HG02943 (cell line): Measurements from ENCODE around the gene CCDC57.
A peak's percentile ranks its signal among the peaks of the same experiment; 100 is the strongest.

Experiments
- ATAC-seq: cut with Tn5 transposase; IDR thresholded peaks from one replicate; pipeline ENCODE4 v1.9.1; 2021; ENCODE audit warnings: mild to moderate bottlenecking, low read depth, moderate library complexity; ENCODE audit not compliant: unreplicated experiment

CCDC57 gene

DNA sequence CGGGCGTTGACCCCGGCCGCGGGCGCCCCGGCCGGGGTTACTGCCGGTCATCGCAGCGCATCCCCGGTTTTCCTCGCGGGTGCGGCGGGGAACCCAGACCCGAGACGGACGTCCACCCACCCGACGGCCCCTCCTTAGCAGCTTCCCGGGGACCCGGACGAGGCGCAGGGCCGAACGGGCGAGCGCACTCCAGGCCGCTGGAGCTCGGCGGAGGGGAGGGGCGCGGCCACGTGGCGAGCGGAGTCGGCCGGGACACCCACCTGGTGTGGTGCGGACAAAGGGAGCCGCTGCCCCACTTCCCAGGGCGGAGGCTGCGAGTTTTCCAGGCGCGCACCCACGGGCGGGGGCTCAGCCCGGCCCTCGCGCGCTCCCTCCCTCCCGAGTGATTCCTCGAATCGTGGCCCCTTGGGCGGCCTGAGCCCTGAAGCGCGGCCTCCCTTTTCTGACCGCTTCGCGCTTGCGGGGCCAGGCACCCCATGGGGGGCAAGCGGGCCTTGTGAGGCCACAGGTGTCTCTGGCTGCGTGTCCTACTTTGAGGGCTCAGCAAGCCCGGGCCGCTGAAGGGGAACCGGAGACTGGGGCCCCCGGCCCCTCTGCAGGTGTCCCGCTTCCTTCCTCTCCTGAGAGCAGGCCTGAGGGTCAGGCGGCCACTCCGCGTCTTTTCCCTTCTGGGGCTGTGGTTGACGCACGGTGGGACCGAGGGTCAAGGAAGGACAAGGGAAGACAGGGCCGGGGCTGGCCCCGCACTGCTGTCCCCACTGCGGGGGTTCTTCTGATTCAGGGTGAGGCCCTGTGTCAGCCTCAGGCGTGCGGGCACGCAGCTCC is 113.5 kb downstream of the CCDC57 start:
- ATAC-seq = peak; percentile 12

- peak; percentile 62 for ATAC-seq
Measured at GRCh38 chr17:82098169-82098938, 114.3 kb downstream of the CCDC57 start, which contains the start of gene FASN. FASN (minus strand) TSS chr17:82098236; CDS start chr17:82096445, 1,791 bp downstream.

GRCh38 chr17:82097919-82098168 is 114.8 kb downstream of the CCDC57 start:
- no peak for ATAC-seq

DNA sequence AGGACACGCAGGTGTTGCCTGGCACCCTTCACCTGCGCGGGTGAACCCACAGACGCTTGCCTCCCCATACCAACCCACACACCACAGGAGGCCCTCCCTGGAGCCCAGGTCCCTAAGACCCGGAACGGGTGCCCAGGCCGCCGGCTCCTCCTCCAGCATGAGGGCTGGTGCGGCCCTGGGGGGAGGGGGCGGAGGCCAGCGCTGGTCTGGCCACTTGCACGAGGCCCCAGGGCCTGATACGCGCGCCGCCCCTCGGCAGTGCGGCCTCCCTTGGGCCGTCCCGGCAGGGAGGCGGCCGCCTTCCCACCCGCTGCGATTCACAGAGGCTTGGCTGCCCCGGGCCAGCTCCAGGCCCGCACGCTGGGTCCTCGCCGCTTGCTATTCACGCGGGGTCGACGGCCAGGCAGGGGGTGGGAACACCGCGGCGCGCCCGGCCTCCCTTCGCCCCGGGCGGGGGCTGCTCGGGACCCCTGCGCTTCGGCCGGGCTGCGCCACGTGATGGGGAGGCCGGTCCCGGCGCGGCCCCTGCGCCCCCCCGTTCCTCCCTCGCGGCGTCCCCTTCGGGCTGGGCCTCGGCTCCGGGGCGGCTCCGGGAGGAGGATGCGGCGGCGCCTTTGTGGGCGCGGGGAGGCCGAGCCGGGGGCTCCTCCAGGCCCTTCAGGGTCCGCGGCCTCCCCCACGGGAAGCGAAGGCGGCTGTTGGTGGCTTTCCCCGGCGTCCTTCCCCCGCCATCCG is 115.3 kb downstream of the CCDC57 start:
- ATAC-seq = no peak

DNA sequence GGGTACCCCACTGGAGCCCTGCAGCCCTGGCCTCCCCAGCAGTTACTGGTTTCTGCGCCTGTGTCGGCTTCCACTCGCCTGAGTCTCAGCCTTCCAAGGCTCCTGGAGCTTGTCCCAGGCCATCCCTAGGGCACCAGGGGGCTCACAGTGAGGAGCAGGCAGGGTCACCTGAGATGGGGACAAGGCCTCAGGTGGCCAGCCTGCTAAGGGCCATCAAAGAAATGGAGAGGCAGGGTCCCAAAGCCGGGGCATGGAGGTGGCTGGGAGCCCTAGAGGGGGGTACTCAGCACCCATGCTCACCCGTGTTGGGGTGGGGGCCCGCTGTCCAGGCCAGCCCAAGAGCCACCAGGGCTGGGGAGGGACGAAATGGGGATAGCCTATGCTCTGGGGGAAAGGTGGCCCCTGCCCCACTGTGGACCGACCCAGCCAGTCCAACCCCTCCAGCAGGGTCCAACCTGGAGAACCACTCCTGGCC is 115.9 kb downstream of the CCDC57 start:
- ATAC-seq = no peak

GRCh38 chr17:82095777-82096708 is 116.6 kb downstream of the CCDC57 start:
- no peak for ATAC-seq

- no peak for ATAC-seq
Measured at GRCh38 chr17:82094931-82095776, 117.5 kb downstream of the CCDC57 start.

GRCh38 chr17:82092995-82093751 is 119.5 kb downstream of the CCDC57 start:
- ATAC-seq = no peak

- ATAC-seq = no peak
Measured at GRCh38 chr17:82092628-82092994, 120.0 kb downstream of the CCDC57 start.

DNA sequence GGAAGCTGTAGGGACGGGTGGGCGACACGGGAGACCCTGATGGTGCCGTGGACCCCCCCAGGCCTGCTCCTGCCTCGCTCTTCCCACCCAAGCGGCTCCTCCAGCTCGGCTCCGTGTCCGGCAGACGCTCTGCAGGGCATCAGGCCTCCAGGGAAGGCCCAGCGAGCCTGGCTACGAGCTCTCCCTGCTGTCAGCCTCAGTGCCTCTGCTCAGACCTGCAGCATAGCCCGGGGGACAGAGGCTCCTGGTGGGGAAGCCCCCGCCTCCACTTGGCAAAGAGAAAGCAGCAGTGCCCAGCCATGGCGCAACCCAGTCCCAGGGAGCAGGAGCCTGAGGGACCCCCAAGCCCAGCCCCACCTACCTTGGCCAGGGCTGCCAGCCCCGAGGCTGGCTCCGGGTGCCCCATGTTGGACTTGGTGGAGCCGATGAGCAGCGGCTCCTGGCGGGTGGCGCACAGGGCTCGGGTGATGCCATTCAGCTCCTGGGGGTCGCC is 120.5 kb downstream of the CCDC57 start:
- ATAC-seq = no peak

DNA sequence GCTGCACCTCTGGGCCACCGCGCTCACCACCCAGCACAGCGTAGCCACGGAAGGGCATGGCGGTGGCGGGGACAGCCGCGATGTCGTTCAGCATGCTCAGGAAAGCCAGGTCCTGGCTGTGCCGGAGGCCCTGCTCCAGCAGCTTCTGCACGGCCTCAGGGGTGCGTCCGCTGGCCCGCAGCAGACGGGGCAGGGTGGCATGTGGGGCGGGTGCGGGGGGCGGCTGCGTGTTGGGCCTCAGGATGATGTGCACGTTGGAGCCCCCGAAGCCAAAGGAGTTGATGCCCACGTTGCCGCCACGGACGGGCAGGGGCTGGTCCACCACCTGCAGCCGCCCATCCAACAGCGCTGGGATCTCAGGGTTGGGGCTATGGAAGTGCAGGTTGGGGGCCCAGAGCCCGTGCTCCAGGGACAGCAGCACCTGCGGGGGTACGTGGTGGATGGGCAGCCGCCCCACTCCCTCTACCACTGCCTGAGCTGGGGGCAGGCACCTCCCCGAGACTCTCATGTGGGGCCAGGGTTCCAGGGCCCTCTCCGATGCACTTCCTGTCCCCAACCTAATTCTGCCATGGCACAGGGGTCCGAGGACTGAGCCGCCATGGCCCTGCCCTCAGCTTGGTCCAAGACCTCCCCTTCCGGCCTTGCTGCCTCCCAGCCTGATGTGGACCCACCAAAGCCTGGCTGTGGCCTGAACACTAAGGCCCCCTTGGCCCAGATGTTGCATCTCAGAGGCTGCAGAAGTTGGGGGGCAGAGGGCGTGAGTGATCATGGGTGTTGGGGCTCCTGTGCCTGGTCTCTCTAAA is 121.2 kb downstream of the CCDC57 start:
- ATAC-seq = no peak

- no peak for ATAC-seq
Measured at GRCh38 chr17:82090549-82091263, 121.9 kb downstream of the CCDC57 start.

DNA sequence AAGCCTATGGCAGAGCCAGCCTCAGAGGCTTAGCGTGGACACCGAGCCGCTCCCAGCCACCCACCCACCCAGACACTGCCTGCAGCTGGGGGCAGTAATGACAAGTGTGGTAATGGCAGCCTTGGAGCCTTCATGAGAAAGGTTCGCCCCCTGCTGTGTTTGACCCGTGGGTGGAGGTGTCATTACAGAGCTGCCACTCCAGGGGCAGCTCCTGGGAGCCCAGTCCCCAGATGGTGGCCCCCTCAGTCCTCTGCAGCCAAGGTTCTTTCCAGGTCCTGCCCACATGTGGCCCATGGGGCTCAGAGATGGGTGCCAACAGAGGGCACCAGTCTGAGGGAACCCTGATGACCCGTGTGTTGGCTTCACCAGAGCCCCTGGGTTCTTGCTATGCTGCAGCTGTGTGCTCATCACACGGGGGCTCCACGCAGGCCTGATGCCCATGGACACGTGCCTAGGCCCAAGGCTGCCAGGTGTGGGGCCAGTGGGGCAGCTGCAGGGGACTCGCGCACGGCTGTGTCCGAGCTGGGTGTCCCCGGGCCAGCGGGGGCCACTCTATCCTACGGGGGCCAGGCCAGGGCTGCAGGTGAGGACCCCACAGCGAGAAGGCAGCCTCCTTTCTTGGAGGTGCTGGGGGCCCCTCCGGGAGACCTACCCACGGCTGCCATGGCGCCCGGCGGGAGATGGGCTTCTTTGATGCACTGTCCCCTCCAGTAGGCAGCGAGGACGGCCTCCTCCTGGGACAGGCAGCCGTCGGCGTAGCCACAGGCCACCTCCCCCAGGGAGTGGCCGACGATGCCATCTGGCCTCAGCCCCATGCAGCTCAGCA is 122.7 kb downstream of the CCDC57 start:
- no peak for ATAC-seq

GRCh38 chr17:82088838-82089722 is 123.6 kb downstream of the CCDC57 start:
- ATAC-seq = no peak
